GM19023 (cell line): ENCODE results near the gene ARHGAP42.

ENCODE experiments used
- ATAC-seq: cut with Tn5 transposase; IDR thresholded peaks from one replicate; pipeline ENCODE4 v1.9.1; 2021; ENCODE audit warnings: mild to moderate bottlenecking, moderate library complexity; ENCODE audit not compliant: unreplicated experiment

ARHGAP42 gene

GRCh38 chr11:100791103-100791502 lies 104.0 kb downstream of the ARHGAP42 start:
- no peak for ATAC-seq

- ATAC-seq = no peak
Observed at GRCh38 chr11:100791860-100792259, 104.8 kb downstream of the ARHGAP42 start.

- no peak for ATAC-seq
Observed at GRCh38 chr11:100793525-100793924, 106.4 kb downstream of the ARHGAP42 start.

- ATAC-seq = no peak
Observed at GRCh38 chr11:100794446-100794845, 107.4 kb downstream of the ARHGAP42 start.

- ATAC-seq = no peak
Observed at GRCh38 chr11:100799445-100799844, 112.4 kb downstream of the ARHGAP42 start.

- ATAC-seq = no peak
Observed at GRCh38 chr11:100800202-100800601, 113.1 kb downstream of the ARHGAP42 start.

- ATAC-seq = no peak
Observed at GRCh38 chr11:100801225-100801999, 114.3 kb downstream of the ARHGAP42 start.

GRCh38 chr11:100805506-100806199 lies 118.6 kb downstream of the ARHGAP42 start:
- no peak for ATAC-seq

GRCh38 chr11:100806296-100806695 lies 119.2 kb downstream of the ARHGAP42 start:
- ATAC-seq = no peak

- ATAC-seq = no peak
Observed at GRCh38 chr11:100808904-100809491, 121.9 kb downstream of the ARHGAP42 start.

- no peak for ATAC-seq
Observed at GRCh38 chr11:100810146-100810545, 123.1 kb downstream of the ARHGAP42 start.

- ATAC-seq = no peak
Observed at GRCh38 chr11:100810666-100811065, 123.6 kb downstream of the ARHGAP42 start.

- ATAC-seq = no peak
Observed at GRCh38 chr11:100812517-100812916, 125.4 kb downstream of the ARHGAP42 start.

- ATAC-seq = no peak
Observed at GRCh38 chr11:100815787-100816330, 128.8 kb downstream of the ARHGAP42 start.

- ATAC-seq = no peak
Observed at GRCh38 chr11:100816823-100817222, 129.7 kb downstream of the ARHGAP42 start.

GRCh38 chr11:100817620-100818019 lies 130.5 kb downstream of the ARHGAP42 start:
- ATAC-seq = no peak

GRCh38 chr11:100820621-100821020 lies 133.5 kb downstream of the ARHGAP42 start:
- ATAC-seq = no peak

GRCh38 chr11:100821198-100821597 lies 134.1 kb downstream of the ARHGAP42 start:
- no peak for ATAC-seq

GRCh38 chr11:100823360-100823759 lies 136.3 kb downstream of the ARHGAP42 start:
- ATAC-seq = no peak

- ATAC-seq = no peak
Observed at GRCh38 chr11:100824041-100824809, 137.1 kb downstream of the ARHGAP42 start.

- no peak for ATAC-seq
Observed at GRCh38 chr11:100825626-100826025, 138.5 kb downstream of the ARHGAP42 start.
